ENCODE measurements around the gene LRMDA.

The LRMDA gene

GRCh38 chr10:75438275-75438674 lies 6.9 kb downstream of the LRMDA start:
- in situ Hi-C loops (cut with MboI; ENCODE audit: low pct_unique_long_range_greater_than_20kb, low sequenced_read_pairs) = no loop called here
- no peak for DNase-seq

GRCh38 chr10:75439811-75440210 lies 8.4 kb downstream of the LRMDA start:
- no peak for DNase-seq
- in situ Hi-C loops (cut with MboI; ENCODE audit: low pct_unique_long_range_greater_than_20kb, low sequenced_read_pairs) = no loop called here

DNA sequence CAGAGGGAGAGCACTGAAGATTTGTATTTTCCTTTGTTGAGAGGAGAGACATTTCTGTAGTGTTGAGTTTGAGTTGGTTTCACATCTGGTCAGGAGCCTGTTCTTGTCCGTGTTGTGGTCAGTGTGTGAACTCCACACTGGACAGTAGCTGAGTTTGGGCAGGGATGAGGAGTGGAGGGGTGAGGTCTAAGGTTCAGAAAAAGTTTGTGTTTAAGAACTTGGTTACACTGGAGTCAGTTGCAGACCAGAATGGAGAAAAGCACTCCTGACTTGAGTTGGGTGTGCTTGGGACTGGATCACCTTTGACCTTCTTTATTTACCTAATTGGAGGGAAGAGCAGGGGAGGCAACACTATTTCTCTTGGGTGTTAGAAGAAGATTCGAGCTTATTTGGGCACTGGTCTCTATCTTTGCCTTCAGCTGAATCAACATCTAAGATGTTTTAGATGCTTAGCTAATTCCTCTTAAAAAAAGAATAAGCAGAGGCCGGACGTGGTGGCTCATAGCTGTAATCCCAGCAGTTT lies 8.9 kb downstream of the LRMDA start:
- in situ Hi-C loops (cut with MboI; ENCODE audit: low pct_unique_long_range_greater_than_20kb, low sequenced_read_pairs) = no loop called here
- DNase-seq = no peak

GRCh38 chr10:75441196-75441595 lies 9.8 kb downstream of the LRMDA start:
- DNase-seq = no peak
- in situ Hi-C loops (cut with MboI; ENCODE audit: low pct_unique_long_range_greater_than_20kb, low sequenced_read_pairs) = no loop called here

- in situ Hi-C loops (cut with MboI; ENCODE audit: low pct_unique_long_range_greater_than_20kb, low sequenced_read_pairs) = no loop called here
- no peak for DNase-seq
These were observed 10.3 kb downstream of the LRMDA start for GRCh38 chr10:75441682-75442081.

DNA sequence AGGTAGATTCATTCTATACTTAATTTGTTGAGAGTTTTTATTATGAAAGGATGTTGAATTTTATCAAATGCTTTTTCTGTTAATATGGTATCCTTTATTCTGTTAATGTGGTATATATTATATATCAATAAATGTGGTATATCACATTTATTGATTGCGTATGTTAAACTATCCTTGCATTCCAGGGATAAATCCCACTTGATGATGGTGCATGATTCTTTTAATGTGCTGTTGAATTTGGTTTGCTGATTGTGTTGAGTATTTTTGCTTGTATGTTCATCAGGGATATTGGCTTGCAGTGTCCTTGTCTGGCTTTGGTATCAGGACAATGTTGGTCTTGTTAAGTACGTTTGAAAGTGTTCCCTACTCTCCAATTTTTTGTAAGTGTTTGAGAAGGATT lies 11.9 kb downstream of the LRMDA start:
- in situ Hi-C loops (cut with MboI; ENCODE audit: low pct_unique_long_range_greater_than_20kb, low sequenced_read_pairs) = no loop called here

GRCh38 chr10:75444781-75445386 lies 13.5 kb downstream of the LRMDA start:
- DNase-seq = no peak
- in situ Hi-C loops (cut with MboI; ENCODE audit: low pct_unique_long_range_greater_than_20kb, low sequenced_read_pairs) = no loop called here

More for the DNA sequence above, 11.9 kb downstream of the LRMDA start:
- no peak for DNase-seq

DNA sequence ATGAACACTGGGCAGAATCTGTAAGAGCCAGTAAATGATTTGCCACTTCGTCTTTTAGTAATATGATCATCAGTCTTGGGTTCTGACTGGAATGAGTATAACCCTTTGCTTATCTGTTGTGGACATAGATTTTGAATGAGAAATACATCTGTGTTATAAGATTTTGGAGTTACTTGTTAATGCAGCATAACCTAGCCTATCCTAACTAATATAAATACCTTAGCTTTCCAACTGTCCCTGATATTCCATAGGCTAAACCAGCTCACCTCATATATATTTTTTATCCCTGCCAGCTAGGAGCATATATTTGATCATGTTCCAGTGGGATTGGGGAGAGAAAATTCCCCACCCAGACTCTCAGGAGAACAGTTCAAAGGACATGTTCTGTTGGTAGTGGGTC lies 15.1 kb downstream of the LRMDA start:
- in situ Hi-C loops (cut with MboI; ENCODE audit: low pct_unique_long_range_greater_than_20kb, low sequenced_read_pairs) = no loop called here

DNA sequence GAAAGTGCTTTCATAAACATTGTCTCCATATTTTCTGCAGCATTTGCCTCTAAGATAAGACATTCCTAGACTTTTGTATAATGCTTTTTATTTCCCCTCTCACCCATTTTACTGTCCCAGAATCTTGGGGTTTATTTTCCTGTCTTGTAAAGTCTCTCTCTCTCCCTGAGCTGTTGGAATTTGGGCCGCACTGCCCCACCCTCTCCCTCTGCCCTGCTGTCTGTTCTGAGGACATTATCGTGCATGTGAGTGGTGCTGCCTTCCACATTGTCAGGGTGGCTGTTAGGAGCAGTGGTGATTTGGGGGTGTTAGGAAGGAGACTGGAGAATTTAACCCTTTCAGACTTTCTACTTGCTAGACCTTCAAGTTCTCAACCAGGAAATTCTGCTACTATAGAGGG lies 16.7 kb downstream of the LRMDA start:
- no peak for DNase-seq
- in situ Hi-C loops (cut with MboI; ENCODE audit: low pct_unique_long_range_greater_than_20kb, low sequenced_read_pairs) = no loop called here

More for the DNA sequence above, 15.1 kb downstream of the LRMDA start:
- no peak for DNase-seq

DNA sequence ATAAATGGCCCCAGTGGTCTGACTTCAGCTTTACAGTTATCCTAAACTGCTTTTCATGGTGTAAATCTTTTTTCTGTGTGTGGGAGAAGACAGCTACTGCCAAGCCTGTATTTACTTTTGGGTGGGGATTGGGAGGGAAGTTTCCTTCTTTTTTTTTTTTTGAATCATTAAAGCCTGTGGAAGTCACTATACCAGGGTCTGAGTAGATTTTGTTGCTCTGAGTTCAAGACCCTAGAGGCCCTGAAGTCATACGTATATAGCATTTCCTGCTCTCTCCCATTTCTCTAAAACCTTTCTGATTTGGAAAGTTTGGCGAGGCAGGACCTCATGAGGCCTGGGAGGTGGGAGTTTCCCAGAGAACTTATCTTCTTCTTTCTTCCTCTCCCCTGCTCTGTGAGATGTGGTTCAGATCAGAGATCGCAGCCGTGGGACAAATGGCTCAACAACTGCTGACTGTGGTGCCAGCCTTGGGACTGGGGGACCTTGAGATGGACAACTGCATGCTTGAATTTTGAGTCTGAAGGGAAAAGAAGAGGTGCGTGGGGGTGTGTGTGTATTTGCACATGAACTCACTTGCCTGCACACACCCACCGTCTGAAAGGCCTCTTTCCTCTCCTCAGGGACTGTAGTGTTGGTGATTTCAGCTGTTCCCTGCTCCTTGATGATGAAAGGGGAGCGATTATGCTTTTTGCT lies 18.1 kb downstream of the LRMDA start:
- in situ Hi-C loops (cut with MboI; ENCODE audit: low pct_unique_long_range_greater_than_20kb, low sequenced_read_pairs) = no loop called here

GRCh38 chr10:75450075-75450445 lies 18.6 kb downstream of the LRMDA start:
- no peak for DNase-seq
- in situ Hi-C loops (cut with MboI; ENCODE audit: low pct_unique_long_range_greater_than_20kb, low sequenced_read_pairs) = no loop called here

More for the DNA sequence above, 18.1 kb downstream of the LRMDA start:
- no peak for DNase-seq

GRCh38 chr10:75450644-75451640 lies 19.5 kb downstream of the LRMDA start:
- in situ Hi-C loops (cut with MboI; ENCODE audit: low pct_unique_long_range_greater_than_20kb, low sequenced_read_pairs) = no loop called here
- DNase-seq = no peak

DNA sequence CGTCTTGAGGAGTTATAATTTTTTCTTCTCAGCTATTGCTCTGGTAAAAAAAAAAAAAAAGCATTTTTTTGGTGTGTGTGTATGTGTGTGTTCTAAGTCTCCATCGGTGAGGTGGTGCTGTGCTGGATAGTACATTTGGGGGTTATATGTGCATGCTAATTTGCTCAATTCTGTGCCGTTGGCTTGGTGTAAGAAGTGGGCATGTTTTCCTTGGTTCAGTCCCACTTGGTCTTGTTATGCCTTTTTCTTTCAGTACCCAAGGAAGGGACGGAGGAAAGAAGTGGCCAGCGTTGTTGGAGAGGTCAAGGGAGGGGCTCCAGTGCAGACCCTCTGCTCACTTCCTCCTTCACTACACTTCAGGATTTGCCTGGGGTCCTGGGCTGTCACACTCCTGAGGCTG lies 20.4 kb downstream of the LRMDA start:
- no peak for DNase-seq
- in situ Hi-C loops (cut with MboI; ENCODE audit: low pct_unique_long_range_greater_than_20kb, low sequenced_read_pairs) = no loop called here

- DNase-seq = no peak
- in situ Hi-C loops (cut with MboI; ENCODE audit: low pct_unique_long_range_greater_than_20kb, low sequenced_read_pairs) = no loop called here
These were observed 21.6 kb downstream of the LRMDA start for GRCh38 chr10:75452997-75453396.

GRCh38 chr10:75456122-75456521 lies 24.7 kb downstream of the LRMDA start:
- DNase-seq = no peak
- in situ Hi-C loops (cut with MboI; ENCODE audit: low pct_unique_long_range_greater_than_20kb, low sequenced_read_pairs) = no loop called here

GRCh38 chr10:75460059-75460458 lies 28.6 kb downstream of the LRMDA start:
- in situ Hi-C loops (cut with MboI; ENCODE audit: low pct_unique_long_range_greater_than_20kb, low sequenced_read_pairs) = no loop called here
- DNase-seq = no peak

DNA sequence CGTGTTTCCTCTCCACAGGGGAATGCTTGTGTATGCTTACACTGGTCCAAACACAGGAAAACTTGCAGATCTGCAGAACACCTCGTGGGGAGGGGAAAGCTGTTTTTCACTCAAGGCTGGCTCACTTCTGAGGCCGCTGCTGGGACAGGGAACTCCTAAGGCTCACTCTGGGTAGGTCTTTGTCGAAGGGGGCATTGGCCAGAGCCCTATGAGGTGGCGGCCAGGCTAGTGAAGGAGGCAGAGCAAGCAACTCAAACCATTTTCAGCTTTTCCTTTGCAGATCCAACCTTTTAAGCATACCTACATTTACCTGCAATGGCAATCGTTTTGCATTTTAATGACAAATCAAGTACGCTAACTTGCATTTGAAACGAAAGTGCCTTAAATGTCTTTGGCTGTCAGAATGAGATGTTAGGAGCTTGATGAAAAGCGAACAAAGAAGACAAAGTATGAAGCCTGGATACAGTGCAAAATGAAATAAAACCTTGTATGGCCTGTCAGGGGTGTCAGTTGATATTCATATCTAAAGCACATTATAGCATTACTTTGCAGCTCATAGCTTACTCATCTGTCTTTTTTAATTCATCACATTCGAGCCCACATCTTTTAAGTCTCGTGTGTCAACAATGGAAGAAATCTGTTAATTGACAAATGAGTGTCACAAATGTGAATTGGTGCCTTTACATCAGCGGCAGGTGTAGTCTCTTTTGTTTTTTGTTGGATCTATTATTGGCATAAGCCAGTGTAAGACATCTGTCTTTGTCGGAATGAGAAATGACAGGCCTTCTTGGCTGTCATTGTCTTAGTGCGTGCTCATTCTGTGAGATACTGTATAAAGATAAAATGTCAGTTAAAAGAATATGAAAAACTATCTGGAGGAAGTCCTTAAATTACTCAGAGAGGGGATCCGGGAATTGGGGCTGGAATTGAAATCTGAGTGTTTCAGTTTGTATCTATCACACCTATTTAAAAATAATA lies 30.5 kb downstream of the LRMDA start:
- in situ Hi-C loops (cut with MboI; ENCODE audit: low pct_unique_long_range_greater_than_20kb, low sequenced_read_pairs) = no loop called here
- DNase-seq = no peak

DNA sequence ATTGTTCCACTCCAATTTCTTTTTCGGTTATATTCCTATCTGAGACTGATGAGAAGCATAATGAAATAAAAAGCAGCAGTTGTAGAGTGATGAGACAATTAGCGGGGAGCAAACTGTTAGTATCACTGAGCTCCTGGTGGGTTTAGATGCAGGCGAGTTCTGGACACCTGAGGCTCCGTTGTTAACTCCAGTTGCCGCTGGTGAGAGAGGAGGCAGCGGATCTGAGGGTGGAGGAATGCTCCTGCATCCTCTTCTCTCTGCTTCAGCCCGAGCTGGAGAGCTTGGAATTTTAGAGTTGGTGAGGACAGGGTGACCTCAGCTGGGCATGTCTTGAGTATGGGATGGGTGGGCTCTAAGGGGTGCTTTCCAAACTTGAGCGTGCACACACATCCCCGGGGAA lies 31.4 kb downstream of the LRMDA start:
- no peak for DNase-seq
- in situ Hi-C loops (cut with MboI; ENCODE audit: low pct_unique_long_range_greater_than_20kb, low sequenced_read_pairs) = no loop called here
